H9 (cell line): ENCODE data around the gene SP3. TPM values are rescaled to one million over a fixed set of nuclear protein-coding genes. Genes with fewer than 3 reads are reported as not detected.

ENCODE experiments used
- DNase-seq: peaks from one replicate; pipeline ENCODE4 v3.0.0-alpha.2; 2017
- H2AFZ ChIP-seq: one replicate; pipeline ENCODE4 v1.6.1; 2013; ENCODE audit warnings: mild to moderate bottlenecking, low read length, control low read depth, moderate library complexity
- H2AK5ac ChIP-seq: 2 replicates; pipeline ENCODE4 v1.6.1; 2013; ENCODE audit warnings: low read length, control low read depth, mixed read lengths; ENCODE audit not compliant: insufficient read length
- H2BK120ac ChIP-seq: one replicate; pipeline ENCODE4 v1.6.1; 2013; ENCODE audit warnings: low read depth, mild to moderate bottlenecking, low read length, control low read depth, inconsistent platforms; ENCODE audit not compliant: poor library complexity, severe bottlenecking
- H2BK12ac ChIP-seq: 2 replicates; pipeline ENCODE4 v1.6.1; 2013; ENCODE audit warnings: low read length, control low read depth, mixed read lengths, low read depth; ENCODE audit not compliant: insufficient read length
- H2BK15ac ChIP-seq: 2 replicates; pipeline ENCODE4 v1.6.1; 2013; ENCODE audit warnings: low read depth, low read length, control low read depth
- H2BK20ac ChIP-seq: one replicate; pipeline ENCODE4 v1.6.1; 2013; ENCODE audit warnings: low read depth, mild to moderate bottlenecking, low read length, control low read depth, inconsistent platforms; ENCODE audit not compliant: poor library complexity, severe bottlenecking
- H2BK5ac ChIP-seq: 2 replicates; pipeline ENCODE4 v1.6.1; 2013; ENCODE audit warnings: low read length, control low read depth, mixed read lengths; ENCODE audit not compliant: insufficient read length
- H3K14ac ChIP-seq: 2 replicates; pipeline ENCODE4 v1.6.1; 2013; ENCODE audit warnings: low read length, control low read depth; ENCODE audit not compliant: insufficient read depth
- H3K18ac ChIP-seq: 2 replicates; pipeline ENCODE4 v1.6.1; 2013; ENCODE audit warnings: low read depth, mild to moderate bottlenecking, mixed read lengths, low read length, control low read depth; ENCODE audit not compliant: insufficient read length
- H3K23ac ChIP-seq: 2 replicates; pipeline ENCODE4 v1.6.1; 2013; ENCODE audit warnings: low read length, control low read depth, mixed read lengths, low read depth; ENCODE audit not compliant: insufficient read length
- H3K23me2 ChIP-seq: 2 replicates; pipeline ENCODE4 v1.6.1; 2013; ENCODE audit warnings: low read depth, mild to moderate bottlenecking, mixed read lengths, low read length, control low read depth; ENCODE audit not compliant: insufficient read length, poor library complexity, severe bottlenecking
- H3K27ac ChIP-seq: 2 replicates; pipeline ENCODE4 v1.5.1; 2013; ENCODE audit warnings: low read length, control low read depth, mixed read lengths, low read depth; ENCODE audit not compliant: insufficient read length
- H3K27me3 ChIP-seq: 2 replicates; pipeline ENCODE4 v1.6.1; 2013; ENCODE audit warnings: low read length, control low read depth, inconsistent platforms; ENCODE audit not compliant: insufficient read depth
- H3K4ac ChIP-seq: 2 replicates; pipeline ENCODE4 v1.6.1; 2013; ENCODE audit warnings: low read depth, mild to moderate bottlenecking, control low read depth, inconsistent platforms, low read length, moderate library complexity
- H3K4me1 ChIP-seq: 2 replicates; pipeline ENCODE4 v1.6.1; 2013; ENCODE audit warnings: low read length, control low read depth, inconsistent platforms; ENCODE audit not compliant: insufficient read depth
- H3K4me2 ChIP-seq: 2 replicates; pipeline ENCODE4 v1.6.1; 2013; ENCODE audit warnings: low read length, control low read depth, mixed read lengths; ENCODE audit not compliant: insufficient read length, insufficient read depth
- H3K56ac ChIP-seq: 2 replicates; pipeline ENCODE4 v1.6.1; 2013; ENCODE audit warnings: low read depth, mild to moderate bottlenecking, mixed read lengths, low read length, control low read depth; ENCODE audit not compliant: insufficient read length
- H3K79me1 ChIP-seq: 2 replicates; pipeline ENCODE4 v1.6.1; 2013; ENCODE audit warnings: low read depth, mild to moderate bottlenecking, moderate library complexity, low read length, control low read depth, inconsistent platforms; ENCODE audit not compliant: insufficient read depth, poor library complexity, severe bottlenecking
- H3K79me2 ChIP-seq: 2 replicates; pipeline ENCODE4 v1.6.1; 2013; ENCODE audit warnings: low read length, control low read depth, inconsistent platforms; ENCODE audit not compliant: insufficient read depth
- H3K9ac ChIP-seq: 2 replicates; pipeline ENCODE4 v1.6.1; 2013; ENCODE audit warnings: low read length, control low read depth, mixed read lengths; ENCODE audit not compliant: insufficient read length; ENCODE audit errors: extremely low read depth
- H3K9me3 ChIP-seq: one replicate; pipeline ENCODE4 v1.6.1; 2013; ENCODE audit warnings: low read depth, low read length, inconsistent platforms; ENCODE audit not compliant: control insufficient read depth
- H3T11ph ChIP-seq: one replicate; pipeline ENCODE4 v1.6.1; 2013; ENCODE audit warnings: mild to moderate bottlenecking, low read length, control low read depth, inconsistent platforms
- H4K20me1 ChIP-seq: one replicate; pipeline ENCODE4 v1.6.1; 2013; ENCODE audit not compliant: control insufficient read depth, insufficient read length, insufficient read depth
- H4K5ac ChIP-seq: 2 replicates; pipeline ENCODE4 v1.6.1; 2013; ENCODE audit warnings: low read depth, mild to moderate bottlenecking, mixed read lengths, low read length, control low read depth; ENCODE audit not compliant: insufficient read length
- H4K8ac ChIP-seq: replicated peaks from 2 replicates; pipeline ENCODE4 v1.6.1; 2013; ENCODE audit warnings: low read length, control low read depth, mixed read lengths, low read depth; ENCODE audit not compliant: insufficient read length
- H4K91ac ChIP-seq: 2 replicates; pipeline ENCODE4 v1.6.1; 2013; ENCODE audit warnings: low read depth, mild to moderate bottlenecking, moderate library complexity, mixed read lengths, low read length, control low read depth; ENCODE audit not compliant: insufficient read length
- H3K27ac Mint-ChIP-seq, 3 experiments: 2 replicates in 2 of 3; 3 replicates in 1 of 3; pipeline ENCODE4 v1.8.0; 2020 to 2021; ENCODE audit warnings: mixed read lengths in 3 of 3, mild to moderate bottlenecking in 1 of 3, moderate library complexity in 1 of 3
- H3K27me3 Mint-ChIP-seq: 2 replicates; pipeline ENCODE4 v1.8.0; 2021; ENCODE audit warnings: low read depth, mild to moderate bottlenecking, moderate library complexity, mixed read lengths
- H3K36me3 Mint-ChIP-seq, 3 experiments: 2 replicates in 2 of 3; 3 replicates in 1 of 3; pipeline ENCODE4 v1.8.0; 2020 to 2021; ENCODE audit warnings: low read depth in 3 of 3, mixed read lengths in 3 of 3; ENCODE audit not compliant: insufficient read depth in 1 of 3
- H3K4me1 Mint-ChIP-seq, 2 experiments: 2 replicates each; pipeline ENCODE4 v1.8.0; 2020; ENCODE audit warnings: mixed read lengths in 2 of 2
- H3K4me3 Mint-ChIP-seq, 2 experiments: 2 replicates in 1 of 2; 3 replicates in 1 of 2; pipeline ENCODE4 v1.8.0; 2020 to 2021; ENCODE audit warnings: mild to moderate bottlenecking in 2 of 2, mixed read lengths in 2 of 2, moderate library complexity in 1 of 2
- H3K9me3 Mint-ChIP-seq, 2 experiments: 2 replicates in 1 of 2; 3 replicates in 1 of 2; pipeline ENCODE4 v1.8.0; 2020; ENCODE audit warnings: mild to moderate bottlenecking in 2 of 2, mixed read lengths in 2 of 2, moderate library complexity in 1 of 2
- WGBS: extraction: QIAGEN DNeasy Blood & Tissue Kit; methylation state at CpG from one replicate; pipeline ENCODE4 v1.1.7; 2013; ENCODE audit warnings: missing lambda C conversion rate, low lambda C conversion rate, mixed read lengths; ENCODE audit not compliant: insufficient read length; ENCODE audit errors: extremely low coverage; 5-methylcytosine and 5-hydroxymethylcytosine counted together
- total RNA-seq: library from RNA; stranded (reverse); gene quantifications from 2 replicates; pipeline ENCODE4 v1.2.1, GENCODE V29; 2021
- TF ChIP-seq, protein P1 (sequence below): fragments of 200-600 bp; sonication (generic); conservative IDR thresholded peaks from 3 replicates; pipeline ENCODE4 v1.8.0; 2021; ENCODE audit warnings: antibody characterized with exemption, mild to moderate bottlenecking

Gene SP3
- total RNA-seq, 1 experiment from 2014 or later = 86.3 TPM

DNA sequence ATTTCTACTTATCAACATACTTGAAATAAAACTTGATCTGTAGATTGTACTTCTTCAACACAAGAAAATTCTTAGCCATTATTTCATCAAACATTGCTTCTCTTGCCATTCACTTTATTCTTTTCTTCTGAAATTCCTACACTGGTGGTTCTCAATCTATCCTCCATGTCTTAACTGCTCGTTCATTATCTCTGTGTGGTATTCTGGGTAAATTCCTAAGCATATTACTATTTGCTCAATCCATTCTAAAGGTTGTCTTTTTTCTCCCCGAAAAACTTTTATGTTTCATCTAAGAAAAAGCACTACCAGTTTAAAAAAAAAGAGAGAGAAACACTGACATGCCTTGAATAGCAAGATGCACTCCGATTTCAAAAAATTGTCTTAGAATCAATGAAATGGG lies 18.0 kb downstream of the SP3 start:
- WGBS = no CpG with 5 or more reads among the region's 3 CpGs
- Mint-ChIP-seq H3K4me1 (peaks cover 11 to 12% of the 10 kb centered on the region in 2 experiments), H3K4me3 (no peak overlapping the region), H3K27ac (no peak overlapping the region), H3K36me3 (peaks cover under 1 to 8% (median 5%) of the 10 kb centered on the region in 3 experiments; a peak in 5 of 7 replicates), H3K9me3 (no peaks in the 10 kb centered on the region), H3K27me3 (no peaks in the 10 kb centered on the region)
- Histone ChIP-seq H3T11ph (no peak overlapping the region), H2BK12ac (no peak overlapping the region), H3K4me1 (no peaks in the 10 kb centered on the region; the same call in 1 of the 2 replicates), H4K20me1 (no peaks in the 10 kb centered on the region), H3K56ac (no peak overlapping the region), H2AK5ac (no peak overlapping the region), H2BK5ac (no peak overlapping the region), H4K8ac (no peak overlapping the region), H3K27me3 (no peaks in the 10 kb centered on the region), H2BK20ac (no peak overlapping the region), H3K9ac (no peak overlapping the region), H3K27ac (no peak overlapping the region), H3K23ac (no peak overlapping the region), H2AFZ (no peak overlapping the region), H3K18ac (no peak overlapping the region), H3K79me2 (peaks cover 21% of the 10 kb centered on the region; the same call in 1 of the 2 replicates), H3K4me2 (no peak overlapping the region), H4K91ac (no peak overlapping the region), H3K23me2 (no peaks in the 10 kb centered on the region), H3K14ac (no peak overlapping the region), H4K5ac (no peak overlapping the region), H2BK120ac (no peak overlapping the region), H3K4ac (no peak overlapping the region), H3K9me3 (no peaks in the 10 kb centered on the region), H3K79me1 (peaks cover 3% of the 10 kb centered on the region), H2BK15ac (no peak overlapping the region)
- TF ChIP-seq, protein P1, sequence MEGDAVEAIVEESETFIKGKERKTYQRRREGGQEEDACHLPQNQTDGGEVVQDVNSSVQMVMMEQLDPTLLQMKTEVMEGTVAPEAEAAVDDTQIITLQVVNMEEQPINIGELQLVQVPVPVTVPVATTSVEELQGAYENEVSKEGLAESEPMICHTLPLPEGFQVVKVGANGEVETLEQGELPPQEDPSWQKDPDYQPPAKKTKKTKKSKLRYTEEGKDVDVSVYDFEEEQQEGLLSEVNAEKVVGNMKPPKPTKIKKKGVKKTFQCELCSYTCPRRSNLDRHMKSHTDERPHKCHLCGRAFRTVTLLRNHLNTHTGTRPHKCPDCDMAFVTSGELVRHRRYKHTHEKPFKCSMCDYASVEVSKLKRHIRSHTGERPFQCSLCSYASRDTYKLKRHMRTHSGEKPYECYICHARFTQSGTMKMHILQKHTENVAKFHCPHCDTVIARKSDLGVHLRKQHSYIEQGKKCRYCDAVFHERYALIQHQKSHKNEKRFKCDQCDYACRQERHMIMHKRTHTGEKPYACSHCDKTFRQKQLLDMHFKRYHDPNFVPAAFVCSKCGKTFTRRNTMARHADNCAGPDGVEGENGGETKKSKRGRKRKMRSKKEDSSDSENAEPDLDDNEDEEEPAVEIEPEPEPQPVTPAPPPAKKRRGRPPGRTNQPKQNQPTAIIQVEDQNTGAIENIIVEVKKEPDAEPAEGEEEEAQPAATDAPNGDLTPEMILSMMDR = no peak
- DNase-seq = no peak
